Ramos (cell line): ENCODE data around the gene PSMG3.

Experiments used
- in situ Hi-C: fragments of 300-500 bp; cut with MboI; formaldehyde crosslinking; loops from one replicate; pipeline ENCODE4 v1.14.3; 2022; ENCODE audit warnings: low sequenced_read_pairs; ENCODE audit not compliant: unreplicated experiment

PSMG3 gene

DNA sequence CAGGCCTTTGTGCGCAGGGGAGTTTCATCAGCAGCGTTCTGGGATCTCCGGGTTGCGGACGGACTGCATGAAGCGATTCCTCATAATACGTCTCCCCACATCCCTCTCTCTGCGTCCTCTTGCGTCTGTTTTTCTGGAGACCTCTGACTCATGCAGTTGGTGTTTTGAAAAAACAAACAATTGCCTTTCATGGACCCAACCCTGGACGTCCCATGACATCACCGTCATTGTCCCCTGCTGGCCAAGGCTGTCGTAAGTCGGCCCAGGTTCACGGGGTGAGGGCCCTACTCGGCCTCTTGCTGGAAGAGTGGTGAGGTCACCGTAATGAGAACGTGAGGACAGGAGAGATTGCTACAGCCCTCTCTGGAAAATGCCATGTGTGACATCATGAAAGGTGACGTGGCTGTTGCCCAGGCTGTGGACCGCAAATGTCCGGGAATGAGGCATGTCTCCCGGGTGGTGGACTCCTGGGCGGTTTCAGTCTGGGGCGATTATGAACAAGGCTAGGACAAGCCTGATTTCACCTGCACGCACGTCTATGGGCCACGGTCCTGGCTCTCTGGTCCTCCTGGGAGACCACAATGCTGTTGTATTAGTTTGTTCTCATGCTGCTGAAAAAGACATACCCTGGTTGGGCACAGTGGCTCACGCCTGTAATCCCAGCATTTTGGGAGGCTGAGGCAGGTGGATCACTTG is 49.1 kb downstream of the PSMG3 start:
- in situ Hi-C loops: no loop called here

DNA sequence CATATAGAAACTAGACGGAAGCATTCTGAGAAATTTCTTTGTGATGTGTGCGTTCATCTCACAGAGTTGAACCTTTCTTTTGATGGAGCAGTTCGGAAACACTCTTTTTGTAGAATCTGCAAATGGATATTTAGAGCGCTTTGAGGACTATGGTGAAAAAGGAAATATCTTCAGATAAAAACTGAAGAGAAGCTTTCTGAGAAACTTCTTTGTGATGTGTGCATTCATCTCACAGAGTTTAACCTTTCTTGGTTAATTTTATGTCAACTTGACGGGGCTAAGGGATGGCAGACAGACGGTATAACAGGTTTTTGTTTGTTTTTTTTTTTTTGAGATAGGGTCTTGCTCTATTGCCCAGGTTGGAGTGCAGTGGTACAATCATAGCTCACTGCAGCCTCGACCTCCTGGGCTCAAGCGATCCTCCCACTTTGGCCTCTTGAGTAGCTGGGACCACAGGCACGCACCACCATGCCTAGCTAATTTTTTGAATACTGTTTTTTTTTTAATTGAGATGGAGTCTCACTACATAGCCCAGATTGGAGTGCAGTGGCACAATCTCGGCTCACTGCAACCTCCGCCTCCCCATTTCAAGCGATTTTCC is 50.4 kb downstream of the PSMG3 start:
- in situ Hi-C loops: loop anchor here (10.0 kb wide), 1 partner anchor 495 kb away; no protein-coding TSS in a partner anchor
